ENCODE data around the gene CERT1. TPM values are rescaled to one million over a fixed set of nuclear protein-coding genes. Genes with fewer than 3 reads are reported as not detected.

CERT1 gene
- total RNA-seq, 1 experiment from 2014 or later, result 50.2 TPM

DNA sequence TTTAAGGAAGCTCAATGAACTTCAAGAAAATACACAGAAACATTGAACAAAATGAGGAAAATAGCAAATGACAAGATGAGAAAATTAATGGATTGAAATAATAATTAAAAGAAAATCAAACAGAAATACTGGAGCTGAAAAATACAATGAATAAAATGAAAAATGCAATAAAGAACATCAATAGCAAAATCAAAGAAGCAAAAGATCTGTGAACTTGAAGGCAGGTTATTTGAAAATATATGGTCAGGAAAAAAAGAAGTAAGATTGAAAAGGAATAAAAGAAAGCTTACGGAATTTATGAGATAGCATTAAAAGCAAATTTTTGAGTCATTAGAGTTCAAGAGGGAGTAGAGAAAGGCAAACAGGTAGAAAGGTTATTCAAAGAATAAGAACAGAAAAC is 42.4 kb downstream of the CERT1 start:
- H3K36me3 Mint-ChIP-seq (ENCODE audit: insufficient read depth in 1 of 3, low read depth in 3 of 3), result peaks cover 0 to 12% (median 8%) of the 10 kb centered on the region in 3 experiments; a peak in 5 of 7 replicates
- no peaks in the 10 kb centered on the region for H3K9me3 ChIP-seq (ENCODE audit: control insufficient read depth, low read depth, low read length)
- no peak overlapping the region for H2BK15ac ChIP-seq (ENCODE audit: low read depth, low read length)
- no peaks in the 10 kb centered on the region for H3K23me2 ChIP-seq (ENCODE audit: insufficient read length, low read depth, low read length, poor library complexity, severe bottlenecking)
- no peak overlapping the region for H2AK5ac ChIP-seq (ENCODE audit: insufficient read length, low read length)
- no peak overlapping the region for H3K4me2 ChIP-seq (ENCODE audit: insufficient read depth, insufficient read length, low read length)
- H2BK5ac ChIP-seq (ENCODE audit: insufficient read length, low read length), result no peak overlapping the region
- no peak overlapping the region for H3K23ac ChIP-seq (ENCODE audit: insufficient read length, low read depth, low read length)
- H3K56ac ChIP-seq (ENCODE audit: insufficient read length, low read depth, low read length), result no peak overlapping the region
- no peak overlapping the region for H2BK120ac ChIP-seq (ENCODE audit: low read depth, low read length, poor library complexity, severe bottlenecking)
- H3K79me2 ChIP-seq (ENCODE audit: insufficient read depth, low read length), result peaks cover 3% of the 10 kb centered on the region; the same call in 1 of the 2 replicates
- H4K91ac ChIP-seq (ENCODE audit: insufficient read length, low read depth, low read length), result no peak overlapping the region
- H4K20me1 ChIP-seq (ENCODE audit: control insufficient read depth, insufficient read depth, insufficient read length), result no peaks in the 10 kb centered on the region
- H3K79me1 ChIP-seq (ENCODE audit: insufficient read depth, low read depth, low read length, poor library complexity, severe bottlenecking), result peaks cover 4% of the 10 kb centered on the region
- H3T11ph ChIP-seq (ENCODE audit: low read length), result no peak overlapping the region
- H2BK12ac ChIP-seq (ENCODE audit: insufficient read length, low read depth, low read length), result no peak overlapping the region
- no peak overlapping the region for H3K4ac ChIP-seq (ENCODE audit: low read depth, low read length)
- H4K5ac ChIP-seq (ENCODE audit: insufficient read length, low read depth, low read length), result no peak overlapping the region
- no peaks in the 10 kb centered on the region for H3K27me3 Mint-ChIP-seq (ENCODE audit: low read depth)
- H3K9me3 Mint-ChIP-seq, result peaks cover 0 to 10% of the 10 kb centered on the region in 2 experiments; a peak in 2 of 5 replicates
- no peak overlapping the region for H3K14ac ChIP-seq (ENCODE audit: insufficient read depth, low read length)
- H3K27me3 ChIP-seq (ENCODE audit: insufficient read depth, low read length), result no peaks in the 10 kb centered on the region
- H2BK20ac ChIP-seq (ENCODE audit: low read depth, low read length, poor library complexity, severe bottlenecking), result no peak overlapping the region
- no peak overlapping the region for H4K8ac ChIP-seq (replicated peaks; ENCODE audit: insufficient read length, low read depth, low read length)
- 100% methylated on average over 1 of the region's 1 CpG for WGBS (ENCODE audit: extremely low coverage, insufficient read length, low lambda C conversion rate)
- peaks cover 23 to 35% of the 10 kb centered on the region in 2 experiments for H3K4me1 Mint-ChIP-seq
- H3K18ac ChIP-seq (ENCODE audit: insufficient read length, low read depth, low read length), result no peak overlapping the region
- TF ChIP-seq CTCF (conservative IDR thresholded peaks at IDR 0.05), result no peak
- no peak overlapping the region for H3K4me3 Mint-ChIP-seq
- H3K4me1 ChIP-seq (ENCODE audit: insufficient read depth, low read length), result peaks cover 12% of the 10 kb centered on the region
- DNase-seq, result no peak
- no peak overlapping the region for H3K27ac Mint-ChIP-seq
- no peak overlapping the region for H3K27ac ChIP-seq (ENCODE audit: insufficient read length, low read depth, low read length)
- H2AFZ ChIP-seq (ENCODE audit: low read length), result no peak overlapping the region
- H3K9ac ChIP-seq (ENCODE audit: extremely low read depth, insufficient read length, low read length), result no peak overlapping the region

Data from H9 (cell line).